Activated T-helper 2 cell treated with anti-CD3 and anti-CD28 coated beads, Interferon-gamma antibody, Interleukin-2, Interleukin-4, amounts not matched to agents 10 μg/mL and 5 μg/mL and 100 μg/mL, durations not matched to agents 14 hours and 24 hours and 36 hours (primary cell): ENCODE measurements around the gene NCKAP5. TPM values are rescaled to one million over a fixed set of nuclear protein-coding genes. Genes with fewer than 3 reads are reported as not detected.

Experiments
- DNase-seq: peaks from one replicate; pipeline ENCODE4 v3.0.0; 2021; ENCODE audit warnings: low spot score
- H3K27ac Mint-ChIP-seq: one replicate; pipeline ENCODE4 v1.8.0; 2021; ENCODE audit warnings: mixed read lengths
- H3K27me3 Mint-ChIP-seq: one replicate; pipeline ENCODE4 v1.8.0; 2021; ENCODE audit warnings: low read depth, mixed read lengths
- H3K36me3 Mint-ChIP-seq: one replicate; pipeline ENCODE4 v1.8.0; 2021; ENCODE audit warnings: low read depth, mixed read lengths
- H3K4me1 Mint-ChIP-seq: one replicate; pipeline ENCODE4 v1.8.0; 2021; ENCODE audit warnings: low read depth, mixed read lengths
- H3K4me3 Mint-ChIP-seq: one replicate; pipeline ENCODE4 v1.8.0; 2021; ENCODE audit warnings: low read depth, mild to moderate bottlenecking, moderate library complexity, mixed read lengths
- H3K9me3 Mint-ChIP-seq: one replicate; pipeline ENCODE4 v1.8.0; 2021; ENCODE audit warnings: mixed read lengths
- intact Hi-C: fragments of 100-400 bp; cut with micrococcal nuclease; formaldehyde crosslinking; loops from one replicate; pipeline ENCODE4 v1.15.1; 2023
- total RNA-seq: library from RNA; stranded (reverse); gene quantifications from 2 replicates; pipeline ENCODE4 v1.2.3, GENCODE V29; 2022

The NCKAP5 gene
- total RNA-seq, 1 donor from 2014 or later = not detected

DNA sequence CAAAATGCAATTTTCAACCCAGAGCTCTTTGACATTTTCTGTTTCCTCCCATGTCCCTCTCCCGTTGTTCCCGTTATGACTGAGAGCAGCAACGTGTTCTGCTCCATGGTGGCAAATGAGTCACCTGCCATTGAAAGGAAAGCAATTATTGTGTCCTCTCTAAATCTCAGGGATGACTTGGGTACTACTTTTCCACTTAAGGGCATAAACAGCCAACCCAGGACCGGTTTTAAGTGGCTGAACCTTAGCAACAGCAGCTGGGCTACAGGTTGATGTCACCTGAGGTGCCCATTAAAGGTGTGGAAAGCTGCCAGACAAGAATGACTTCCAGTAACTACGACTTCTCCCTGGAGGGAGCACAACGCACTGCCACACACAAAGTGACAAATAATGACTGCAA, 236.8 kb downstream of the NCKAP5 start:
- no peaks in the 10 kb centered on the region for H3K4me1 Mint-ChIP-seq
- no peaks in the 10 kb centered on the region for H3K36me3 Mint-ChIP-seq
- no peak overlapping the region for H3K27ac Mint-ChIP-seq
- no peaks in the 10 kb centered on the region for H3K27me3 Mint-ChIP-seq
- DNase-seq = no peak
- no peak overlapping the region for H3K4me3 Mint-ChIP-seq
- intact Hi-C loops = no loop called here
- H3K9me3 Mint-ChIP-seq = no peaks in the 10 kb centered on the region

DNA sequence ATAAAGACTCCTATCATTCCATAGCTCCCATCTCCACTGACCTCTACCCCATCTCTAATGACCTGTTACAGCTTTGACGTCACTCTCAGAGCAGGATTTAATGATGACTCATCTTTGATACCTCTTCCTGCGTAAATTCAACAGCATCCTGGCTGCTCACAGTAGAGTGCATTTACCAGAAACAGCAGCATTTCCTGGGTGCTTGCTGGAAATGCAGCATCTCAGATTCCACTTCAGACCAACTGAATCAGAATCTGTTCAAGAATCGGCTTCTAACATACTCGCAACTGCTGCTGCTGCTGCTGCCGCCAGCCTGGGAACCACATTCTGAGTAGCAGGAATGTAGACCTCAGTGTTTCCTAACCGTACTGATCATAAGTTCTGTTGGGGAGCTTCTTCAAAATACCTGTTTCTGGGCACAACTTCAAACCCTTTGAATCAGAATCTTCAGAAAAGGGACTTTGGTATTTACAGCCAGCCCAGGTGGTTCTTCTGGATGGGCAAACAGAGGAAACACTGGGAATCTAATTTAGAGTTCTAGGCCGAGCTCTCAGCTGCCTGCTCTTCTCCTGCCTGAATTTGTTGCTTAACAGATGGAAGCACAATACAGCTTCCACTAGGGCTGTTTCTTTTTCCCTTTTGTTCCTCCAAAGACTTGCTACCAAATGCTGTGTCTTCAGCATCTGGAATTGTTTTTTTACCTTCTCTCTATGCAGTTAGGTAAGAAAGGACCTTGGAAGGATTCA, 241.4 kb downstream of the NCKAP5 start:
- DNase-seq = no peak
- Mint-ChIP-seq H3K4me1 (no peaks in the 10 kb centered on the region), H3K4me3 (no peak overlapping the region), H3K9me3 (no peaks in the 10 kb centered on the region), H3K27me3 (no peaks in the 10 kb centered on the region), H3K36me3 (no peaks in the 10 kb centered on the region), H3K27ac (no peak overlapping the region)
- intact Hi-C loops = no loop called here

DNA sequence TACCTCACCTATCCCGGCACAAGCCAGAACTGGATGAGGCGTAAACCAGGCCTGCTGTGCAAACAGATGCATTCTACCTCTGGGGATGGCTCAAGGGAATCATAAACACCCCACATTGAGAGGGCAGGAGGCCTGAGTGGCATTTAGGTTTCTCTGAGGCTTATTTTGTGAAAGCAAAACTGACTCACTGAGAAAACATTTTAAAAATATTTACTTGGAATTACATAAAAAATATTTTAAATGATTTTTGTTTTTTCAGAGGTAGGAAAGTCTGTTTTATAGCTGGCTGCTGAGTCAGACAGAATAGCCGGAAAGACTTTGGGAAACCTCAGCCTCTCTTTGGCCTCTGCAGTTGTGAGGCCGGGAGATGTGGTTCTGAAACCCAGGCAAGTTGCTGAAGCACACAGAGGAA, 244.1 kb downstream of the NCKAP5 start:
- Mint-ChIP-seq H3K9me3 (no peaks in the 10 kb centered on the region), H3K4me3 (no peak overlapping the region), H3K27me3 (no peaks in the 10 kb centered on the region), H3K4me1 (no peaks in the 10 kb centered on the region), H3K27ac (no peak overlapping the region), H3K36me3 (no peaks in the 10 kb centered on the region)
- intact Hi-C loops = no loop called here
- DNase-seq = no peak

DNA sequence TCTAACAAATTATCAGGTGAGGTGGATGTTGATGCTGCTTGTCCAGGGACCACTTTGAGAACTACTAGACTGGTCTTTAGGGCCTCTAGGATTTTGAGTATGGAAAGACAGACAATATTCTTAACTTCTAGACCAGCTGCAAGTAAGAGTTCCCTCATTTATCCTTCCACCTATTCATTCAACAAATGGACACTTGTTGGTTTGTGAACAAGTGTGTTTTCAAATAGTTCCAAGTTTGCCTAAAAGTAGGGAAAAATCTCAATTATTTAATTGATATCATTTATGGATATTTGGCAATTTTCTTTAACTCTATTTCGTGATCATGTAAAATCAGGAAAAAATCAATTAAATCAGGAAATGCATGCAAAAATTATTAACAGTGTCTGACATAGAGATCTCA, 245.4 kb downstream of the NCKAP5 start:
- Mint-ChIP-seq H3K36me3 (no peaks in the 10 kb centered on the region), H3K9me3 (no peaks in the 10 kb centered on the region), H3K4me1 (no peaks in the 10 kb centered on the region), H3K4me3 (no peak overlapping the region), H3K27me3 (no peaks in the 10 kb centered on the region), H3K27ac (no peak overlapping the region)
- intact Hi-C loops = no loop called here
- DNase-seq = no peak

DNA sequence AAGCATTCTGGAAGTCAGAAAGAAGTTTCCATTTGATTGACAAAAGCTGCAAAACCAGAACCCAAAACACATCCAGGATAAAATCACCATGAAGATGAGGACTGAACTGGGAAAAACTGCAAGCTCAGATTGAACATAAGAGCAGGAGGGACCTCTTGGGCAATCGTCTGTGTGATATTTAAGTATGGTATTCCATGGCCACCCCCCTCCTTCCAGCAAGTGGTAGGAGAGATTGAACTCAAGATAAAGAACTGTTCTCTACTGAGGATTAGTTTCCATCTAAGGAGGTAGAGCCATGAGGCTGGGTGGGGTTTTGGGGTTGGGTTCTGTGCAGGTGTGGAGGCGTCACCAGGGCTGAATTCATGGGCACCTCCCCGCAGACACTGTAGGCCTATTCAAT, 251.1 kb downstream of the NCKAP5 start:
- Mint-ChIP-seq H3K27ac (no peak overlapping the region), H3K36me3 (no peaks in the 10 kb centered on the region), H3K27me3 (no peaks in the 10 kb centered on the region), H3K9me3 (no peaks in the 10 kb centered on the region), H3K4me3 (no peak overlapping the region), H3K4me1 (no peaks in the 10 kb centered on the region)
- intact Hi-C loops = no loop called here
- no peak for DNase-seq

DNA sequence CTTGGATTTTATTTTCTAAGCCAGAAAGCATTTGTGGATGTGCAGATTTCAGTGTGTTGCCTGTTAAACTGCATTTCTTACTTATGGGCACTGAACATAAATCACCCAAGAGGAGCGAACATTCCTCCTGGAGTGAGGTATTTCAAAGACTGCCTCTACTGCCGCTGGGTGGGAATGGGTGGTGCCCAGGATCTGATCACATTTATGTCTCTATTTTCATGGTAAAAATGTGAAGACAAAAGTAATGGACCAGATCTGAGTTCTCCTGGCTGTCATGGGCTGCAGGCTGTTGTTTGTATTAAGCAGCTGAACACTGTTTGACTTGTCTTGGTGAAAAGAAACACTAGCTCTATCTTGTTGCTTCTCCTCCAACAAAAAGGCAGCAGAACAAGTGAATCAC, 251.7 kb downstream of the NCKAP5 start:
- Mint-ChIP-seq H3K4me1 (no peaks in the 10 kb centered on the region), H3K9me3 (no peaks in the 10 kb centered on the region), H3K36me3 (no peaks in the 10 kb centered on the region), H3K27ac (no peak overlapping the region), H3K4me3 (no peak overlapping the region), H3K27me3 (no peaks in the 10 kb centered on the region)
- DNase-seq = no peak
- intact Hi-C loops = no loop called here

DNA sequence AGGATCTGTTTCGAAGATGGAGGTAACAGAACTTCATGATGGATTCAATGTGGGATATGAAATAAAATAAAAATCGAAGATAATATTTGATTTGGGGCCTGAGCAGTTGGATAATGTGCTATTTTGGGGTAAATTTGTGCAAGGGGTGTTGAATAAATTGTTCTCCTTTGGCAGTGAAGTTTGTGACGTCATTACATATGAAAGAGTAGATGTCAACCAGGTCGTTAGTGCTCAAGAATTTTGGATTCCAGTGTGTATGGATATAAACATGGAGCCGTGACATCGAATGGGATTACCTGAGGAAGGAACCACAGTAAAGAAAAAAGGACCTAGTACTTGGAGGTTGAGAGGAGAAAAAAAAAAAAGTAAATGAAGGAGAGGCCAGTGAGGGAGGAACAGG, 253.0 kb downstream of the NCKAP5 start:
- H3K36me3 Mint-ChIP-seq = no peaks in the 10 kb centered on the region
- no peaks in the 10 kb centered on the region for H3K4me1 Mint-ChIP-seq
- DNase-seq = no peak
- intact Hi-C loops = no loop called here
- H3K4me3 Mint-ChIP-seq = no peak overlapping the region
- no peaks in the 10 kb centered on the region for H3K9me3 Mint-ChIP-seq
- no peak overlapping the region for H3K27ac Mint-ChIP-seq
- no peaks in the 10 kb centered on the region for H3K27me3 Mint-ChIP-seq

DNA sequence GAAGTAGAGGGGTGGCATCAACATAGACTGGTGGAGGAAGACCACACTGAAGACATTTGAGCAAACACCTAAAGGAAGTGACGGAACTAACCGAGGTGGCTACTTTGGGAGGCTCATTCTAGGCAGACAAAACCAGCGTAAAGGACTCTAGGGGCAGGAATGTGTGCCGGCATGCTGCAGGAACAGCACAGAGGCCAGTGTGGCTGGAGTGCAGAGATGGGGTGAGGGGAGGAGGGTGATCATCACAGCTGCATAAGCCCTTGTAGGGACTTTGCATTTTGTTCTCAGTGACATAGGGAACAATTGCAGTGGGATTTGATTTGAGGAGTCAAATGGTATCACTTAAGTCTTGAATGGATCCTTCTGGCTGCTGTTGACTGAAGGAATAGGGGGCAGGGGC, 253.5 kb downstream of the NCKAP5 start:
- intact Hi-C loops = no loop called here

DNA sequence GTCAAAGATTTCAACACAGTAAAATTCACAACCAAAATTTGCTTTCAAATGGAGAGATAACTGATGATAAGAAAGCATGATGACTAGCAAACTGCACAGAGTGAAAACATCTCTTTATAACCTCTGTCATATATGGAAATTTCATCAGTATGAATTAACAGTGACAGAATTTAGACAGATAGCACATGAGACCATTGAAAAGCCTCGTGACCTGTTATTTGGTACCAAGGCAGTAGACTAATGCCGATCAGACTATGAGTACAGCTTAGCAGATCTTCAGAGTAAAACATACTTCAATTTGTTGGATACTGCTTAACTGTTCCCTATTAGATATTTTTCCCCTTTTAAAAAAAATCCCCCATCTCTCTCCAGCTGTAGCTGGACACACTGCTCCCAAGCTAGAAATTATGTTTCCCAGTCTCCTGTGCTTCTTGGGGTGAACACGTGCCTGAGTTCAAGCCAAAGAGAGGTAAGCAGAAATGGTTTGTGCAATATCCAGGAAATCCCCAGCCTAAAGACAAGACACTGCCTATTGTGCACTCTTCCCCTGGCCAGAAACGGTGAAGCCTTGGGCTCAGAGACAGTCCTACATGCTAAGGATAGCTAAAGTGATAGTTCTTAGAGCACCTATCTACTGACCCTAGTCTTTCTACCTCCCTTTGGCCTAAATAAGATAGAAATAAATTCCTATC, 256.1 kb downstream of the NCKAP5 start:
- no peak overlapping the region for H3K27ac Mint-ChIP-seq
- DNase-seq = no peak
- H3K4me1 Mint-ChIP-seq = no peaks in the 10 kb centered on the region
- intact Hi-C loops = no loop called here
- no peaks in the 10 kb centered on the region for H3K36me3 Mint-ChIP-seq
- H3K27me3 Mint-ChIP-seq = no peaks in the 10 kb centered on the region
- no peak overlapping the region for H3K4me3 Mint-ChIP-seq
- H3K9me3 Mint-ChIP-seq = peaks cover 4% of the 10 kb centered on the region

More for the DNA sequence above, 253.5 kb downstream of the NCKAP5 start:
- no peaks in the 10 kb centered on the region for H3K36me3 Mint-ChIP-seq
- no peaks in the 10 kb centered on the region for H3K27me3 Mint-ChIP-seq
- no peaks in the 10 kb centered on the region for H3K4me1 Mint-ChIP-seq
- no peak for DNase-seq
- no peaks in the 10 kb centered on the region for H3K9me3 Mint-ChIP-seq
- no peak overlapping the region for H3K4me3 Mint-ChIP-seq
- H3K27ac Mint-ChIP-seq = no peak overlapping the region

DNA sequence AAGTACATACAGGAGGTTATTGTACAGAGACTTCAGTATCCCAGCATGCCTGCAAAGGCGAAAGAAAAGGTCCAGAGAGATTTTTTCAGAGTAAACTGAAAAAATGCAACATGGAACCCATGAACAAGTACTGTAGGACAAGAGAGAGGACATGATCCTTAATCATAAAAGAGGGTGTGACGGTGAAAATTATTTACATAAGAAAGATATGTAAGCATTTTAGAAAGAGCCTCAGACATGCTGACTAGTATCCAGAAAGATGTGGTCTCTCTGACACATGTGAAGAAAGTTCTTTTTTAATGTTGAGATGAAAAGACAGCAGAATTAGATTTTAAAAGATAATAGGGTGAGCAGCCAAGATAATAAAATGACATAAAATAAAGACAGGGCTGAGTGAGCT, 262.0 kb downstream of the NCKAP5 start:
- Mint-ChIP-seq H3K9me3 (peaks cover 8% of the 10 kb centered on the region), H3K27me3 (no peaks in the 10 kb centered on the region), H3K4me1 (no peaks in the 10 kb centered on the region), H3K4me3 (no peak overlapping the region), H3K27ac (no peak overlapping the region), H3K36me3 (no peaks in the 10 kb centered on the region)
- DNase-seq = no peak
- intact Hi-C loops = no loop called here

DNA sequence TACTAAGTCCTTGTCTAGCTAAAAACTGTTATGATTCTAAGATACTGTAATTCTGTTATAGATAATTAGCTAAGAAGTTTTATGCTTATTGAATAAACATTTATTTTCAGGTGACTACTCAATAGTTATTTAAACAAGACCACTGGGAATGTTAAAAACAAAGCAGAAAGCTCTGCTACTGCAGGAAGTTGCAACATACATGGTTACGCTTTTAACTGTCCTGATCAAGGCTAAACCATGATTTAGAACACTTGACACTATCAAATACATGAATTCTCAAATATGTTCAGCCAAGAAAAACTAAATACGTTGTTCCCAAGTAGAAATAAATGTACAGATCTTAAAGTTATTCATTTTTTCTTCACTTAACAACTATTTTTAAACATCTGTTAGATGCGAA, 263.9 kb downstream of the NCKAP5 start:
- Mint-ChIP-seq H3K36me3 (no peaks in the 10 kb centered on the region), H3K4me1 (no peaks in the 10 kb centered on the region), H3K4me3 (no peak overlapping the region), H3K9me3 (peaks cover 8% of the 10 kb centered on the region), H3K27me3 (no peaks in the 10 kb centered on the region), H3K27ac (no peak overlapping the region)
- intact Hi-C loops = no loop called here
- no peak for DNase-seq

DNA sequence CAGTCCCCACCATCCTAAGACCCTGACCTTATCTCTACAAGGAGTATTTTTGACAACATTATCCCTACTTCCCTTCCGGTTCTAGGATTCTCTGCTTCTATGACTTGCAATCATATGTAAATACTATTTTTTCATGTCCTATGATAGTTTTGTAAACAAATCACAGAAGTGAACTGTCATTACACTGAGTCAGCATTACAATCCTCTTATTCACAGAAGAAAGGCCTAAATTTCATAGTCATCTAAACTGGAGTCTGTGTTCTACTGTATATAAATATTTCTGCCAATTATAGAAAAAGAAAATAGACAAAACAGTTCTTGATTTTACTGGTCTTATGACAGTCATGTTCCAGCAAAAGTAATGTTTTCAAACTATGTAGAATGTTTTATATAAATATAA, 265.1 kb downstream of the NCKAP5 start:
- Mint-ChIP-seq H3K27me3 (no peaks in the 10 kb centered on the region), H3K4me3 (no peak overlapping the region), H3K9me3 (peaks cover 8% of the 10 kb centered on the region), H3K4me1 (no peaks in the 10 kb centered on the region), H3K36me3 (no peaks in the 10 kb centered on the region), H3K27ac (no peak overlapping the region)
- no peak for DNase-seq
- intact Hi-C loops = no loop called here

DNA sequence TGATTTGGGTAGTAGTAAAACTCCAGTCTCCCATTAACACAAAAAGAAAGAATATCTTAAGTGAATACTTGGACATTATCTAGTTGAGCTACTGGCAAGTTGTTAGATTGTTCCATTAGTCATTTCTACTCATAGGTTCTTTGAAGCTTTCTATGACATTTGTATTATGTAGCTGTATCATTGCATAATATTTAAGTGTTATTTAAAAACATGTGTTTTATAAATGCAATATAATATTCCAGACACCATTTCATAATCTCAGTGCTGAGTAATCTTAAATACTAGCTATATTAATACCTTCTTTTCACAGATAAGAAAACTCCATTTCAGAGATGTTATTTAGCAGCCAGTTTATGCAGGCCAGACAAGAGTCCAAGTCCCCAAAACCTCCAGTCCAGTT, 271.9 kb downstream of the NCKAP5 start:
- Mint-ChIP-seq H3K36me3 (no peaks in the 10 kb centered on the region), H3K27me3 (no peaks in the 10 kb centered on the region), H3K9me3 (no peaks in the 10 kb centered on the region), H3K4me1 (no peaks in the 10 kb centered on the region), H3K4me3 (no peak overlapping the region), H3K27ac (no peak overlapping the region)
- intact Hi-C loops = no loop called here
- DNase-seq = no peak
